DND-41 (cell line): Measurements from ENCODE around the gene PRCP.

Experiments used
- EZH2 ChIP-seq: IDR thresholded peaks from 3 replicates; pipeline ENCODE4 v1.6.1; 2012; ENCODE audit warnings: borderline replicate concordance, low read depth, mild to moderate bottlenecking, moderate library complexity, low read length, inconsistent platforms; ENCODE audit not compliant: severe bottlenecking
- TF ChIP-seq, protein P1 (sequence below): IDR thresholded peaks from 2 replicates; pipeline ENCODE4 v1.5.1; 2012; ENCODE audit warnings: borderline replicate concordance, low read length, moderate library complexity, mild to moderate bottlenecking; ENCODE audit not compliant: poor library complexity, severe bottlenecking; ENCODE audit errors: extremely low read depth

DNA sequence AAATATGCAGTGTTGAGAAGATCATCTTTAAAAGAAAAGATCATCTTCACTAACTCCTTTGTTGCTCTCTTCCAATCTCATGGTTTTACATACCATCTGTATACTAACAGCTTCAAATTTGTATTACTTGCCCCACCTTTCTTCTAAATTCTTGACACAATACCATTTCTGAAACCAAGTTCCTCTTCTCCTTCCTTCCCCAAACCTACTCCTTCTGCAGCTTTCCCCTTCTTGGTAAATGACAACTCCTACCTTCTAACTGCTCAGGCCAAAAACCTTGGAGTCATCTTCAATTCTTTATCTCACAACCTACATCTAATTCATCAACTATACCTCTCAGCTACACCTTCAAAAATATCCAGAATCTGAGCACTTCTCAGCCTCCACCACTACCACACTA, 9.3 kb downstream of the PRCP start:
- TF ChIP-seq, protein P1, sequence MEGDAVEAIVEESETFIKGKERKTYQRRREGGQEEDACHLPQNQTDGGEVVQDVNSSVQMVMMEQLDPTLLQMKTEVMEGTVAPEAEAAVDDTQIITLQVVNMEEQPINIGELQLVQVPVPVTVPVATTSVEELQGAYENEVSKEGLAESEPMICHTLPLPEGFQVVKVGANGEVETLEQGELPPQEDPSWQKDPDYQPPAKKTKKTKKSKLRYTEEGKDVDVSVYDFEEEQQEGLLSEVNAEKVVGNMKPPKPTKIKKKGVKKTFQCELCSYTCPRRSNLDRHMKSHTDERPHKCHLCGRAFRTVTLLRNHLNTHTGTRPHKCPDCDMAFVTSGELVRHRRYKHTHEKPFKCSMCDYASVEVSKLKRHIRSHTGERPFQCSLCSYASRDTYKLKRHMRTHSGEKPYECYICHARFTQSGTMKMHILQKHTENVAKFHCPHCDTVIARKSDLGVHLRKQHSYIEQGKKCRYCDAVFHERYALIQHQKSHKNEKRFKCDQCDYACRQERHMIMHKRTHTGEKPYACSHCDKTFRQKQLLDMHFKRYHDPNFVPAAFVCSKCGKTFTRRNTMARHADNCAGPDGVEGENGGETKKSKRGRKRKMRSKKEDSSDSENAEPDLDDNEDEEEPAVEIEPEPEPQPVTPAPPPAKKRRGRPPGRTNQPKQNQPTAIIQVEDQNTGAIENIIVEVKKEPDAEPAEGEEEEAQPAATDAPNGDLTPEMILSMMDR = no peak
- no peak for TF ChIP-seq EZH2
